Measurements from ENCODE around the gene MCF2L2. TPM values are rescaled to one million over a fixed set of nuclear protein-coding genes. Genes with fewer than 3 reads are reported as not detected.

Gene MCF2L2
- total and polyA plus RNA-seq, 2 of the 13 experiments (the other 11 are each of a cell fraction or from before 2014, with no cell fraction given) = not detected

GRCh38 chr3:183259087-183259486 is 169.3 kb downstream of the MCF2L2 start:
- no TSS peak for BruUV-seq (replicated peaks)
- no peak overlapping the region for H3K4me2 ChIP-seq (ENCODE audit: low read depth, low read length)
- in situ Hi-C loops (cut with HindIII; ENCODE audit: extremely low pct_ligation_motif_present, low pct_unique_long_range_greater_than_20kb) = no loop called here
- WGBS (ENCODE audit: low lambda C conversion rate) = 19% methylated on average over 3 of the region's 3 CpGs
- FAIRE-seq (no peak), ATAC-seq (no peak), DNase-seq (ENCODE audit: low spot score) (no peak)
- ChIA-PET POLR2A (no interaction called here), CTCF (ENCODE audit: low intra/inter-chr PET ratio, low total read pairs) (no interaction called here)
- intact Hi-C loops (cut with micrococcal nuclease; ENCODE audit: unreplicated experiment) = no loop called here
- no peaks in the 10 kb centered on the region for H3K4me1 ChIP-seq (ENCODE audit: insufficient read depth, low read length)
- H3K79me2 ChIP-seq (ENCODE audit: insufficient read depth, low read length) = no peaks in the 10 kb centered on the region
- no peak overlapping the region for H3K9ac ChIP-seq (ENCODE audit: insufficient read depth, low read depth, low read length)
- H3K27ac ChIP-seq (ENCODE audit: extremely low read length, insufficient read depth, low read length) = no peak overlapping the region
- peaks cover 1 to 33% of the 10 kb centered on the region in 2 experiments; a peak in 3 of 5 replicates for H3K27me3 ChIP-seq (ENCODE audit: control insufficient read depth in 1 of 2, insufficient read depth in 2 of 2, low read length in 2 of 2)
- H3K4me3 ChIP-seq (replicated peaks in 1 of 3; ENCODE audit: insufficient read depth in 1 of 3, low read depth in 2 of 3, low read length in 3 of 3) = no peak overlapping the region
- TF ChIP-seq ZNF414 (CRISPR knock-in tag; IDR thresholded peaks at IDR 0.05) (no peak), AGO2 (optimal IDR thresholded peaks at IDR 0.05; ENCODE audit: low read depth, low read length) (no peak), ZNF337 (CRISPR knock-in tag; IDR thresholded peaks at IDR 0.05; ENCODE audit: borderline replicate concordance, low read depth) (no peak), THAP11 (CRISPR knock-in tag; IDR thresholded peaks at IDR 0.05) (no peak)
- no peaks in the 10 kb centered on the region for H3K36me3 ChIP-seq (replicated peaks in 1 of 2; ENCODE audit: control insufficient read depth in 1 of 2, insufficient read depth in 2 of 2, low read length in 2 of 2)
- H3K9me3 ChIP-seq (ENCODE audit: low read length) = no peaks in the 10 kb centered on the region
- H4K20me1 ChIP-seq (ENCODE audit: insufficient read depth, low read length) = no peaks in the 10 kb centered on the region
- H2AFZ ChIP-seq (ENCODE audit: low read length) = no peak overlapping the region

DNA sequence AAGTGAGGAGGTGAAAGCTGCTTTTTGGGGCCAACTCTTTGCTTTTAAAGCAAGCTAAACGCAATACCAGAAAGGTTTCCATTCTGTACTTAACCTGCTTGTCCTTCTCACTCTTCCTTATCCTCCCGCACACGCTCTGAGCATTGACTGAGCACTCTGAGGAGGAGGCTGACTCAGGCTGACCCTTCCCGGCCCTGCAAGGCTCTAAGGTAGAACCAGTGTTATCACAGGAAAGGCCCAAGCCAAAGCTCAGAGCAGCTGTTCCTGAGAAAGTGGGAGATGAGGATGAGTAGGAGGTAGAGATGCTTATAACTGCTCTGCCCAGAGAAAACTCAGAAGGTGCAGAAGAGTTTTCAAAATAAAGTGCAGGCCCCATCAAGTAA is 173.1 kb downstream of the MCF2L2 start:
- Histone ChIP-seq H3K27ac (ENCODE audit: extremely low read length, insufficient read depth, low read length) (no peak overlapping the region), H3K27me3 (ENCODE audit: control insufficient read depth in 1 of 2, insufficient read depth in 2 of 2, low read length in 2 of 2) (peaks cover 6 to 60% of the 10 kb centered on the region in 2 experiments; a peak in 3 of 5 replicates), H3K4me1 (ENCODE audit: insufficient read depth, low read length) (peaks cover 12% of the 10 kb centered on the region), H3K79me2 (ENCODE audit: insufficient read depth, low read length) (no peaks in the 10 kb centered on the region), H3K9ac (ENCODE audit: insufficient read depth, low read depth, low read length) (no peak overlapping the region), H2AFZ (ENCODE audit: low read length) (no peak overlapping the region), H3K4me3 (replicated peaks in 1 of 3; ENCODE audit: insufficient read depth in 1 of 3, low read depth in 2 of 3, low read length in 3 of 3) (no peak overlapping the region), H4K20me1 (ENCODE audit: insufficient read depth, low read length) (no peaks in the 10 kb centered on the region), H3K36me3 (replicated peaks in 1 of 2; ENCODE audit: control insufficient read depth in 1 of 2, insufficient read depth in 2 of 2, low read length in 2 of 2) (no peaks in the 10 kb centered on the region), H3K4me2 (ENCODE audit: low read depth, low read length) (no peak overlapping the region), H3K9me3 (ENCODE audit: low read length) (no peaks in the 10 kb centered on the region)
- DNase-seq (ENCODE audit: low spot score) (no peak), FAIRE-seq (no peak), ATAC-seq (no peak)
- in situ Hi-C loops (cut with HindIII; ENCODE audit: extremely low pct_ligation_motif_present, low pct_unique_long_range_greater_than_20kb) (no loop called here), intact Hi-C loops (cut with micrococcal nuclease; ENCODE audit: unreplicated experiment) (no loop called here)
- CTCF ChIA-PET (ENCODE audit: low intra/inter-chr PET ratio, low total read pairs) = no interaction called here
- WGBS (ENCODE audit: low lambda C conversion rate) = 65% methylated on average over 4 of the region's 4 CpGs
- POLR2A ChIA-PET = no interaction called here
- BruUV-seq (replicated peaks) = no TSS peak
- TF ChIP-seq NFYC (CRISPR knock-in tag; IDR thresholded peaks at IDR 0.05) (no peak), ZNF816 (CRISPR knock-in tag; IDR thresholded peaks at IDR 0.05; ENCODE audit: borderline replicate concordance) (no peak), FOXA1 (IDR thresholded peaks at IDR 0.05) (no peak), FOXA1 (CRISPR knock-in tag; IDR thresholded peaks at IDR 0.05) (no peak), KLF15 (CRISPR knock-in tag; IDR thresholded peaks at IDR 0.05; ENCODE audit: borderline replicate concordance) (no peak), ZNF30 (CRISPR knock-in tag; IDR thresholded peaks at IDR 0.05) (no peak), ELF4 (CRISPR knock-in tag; IDR thresholded peaks at IDR 0.05; ENCODE audit: borderline replicate concordance) (no peak), PHB2 (IDR thresholded peaks at IDR 0.05; ENCODE audit: partially characterized antibody) (no peak), TAF1 (CRISPR knock-in tag; IDR thresholded peaks at IDR 0.05) (no peak), ZBTB3 (CRISPR knock-in tag; IDR thresholded peaks at IDR 0.05; ENCODE audit: borderline replicate concordance, low read depth) (no peak), NR3C1 (CRISPR knock-in tag; IDR thresholded peaks at IDR 0.05) (no peak), KDM5B (CRISPR knock-in tag; IDR thresholded peaks at IDR 0.05; ENCODE audit: borderline replicate concordance) (no peak), ARID3A (IDR thresholded peaks at IDR 0.05; ENCODE audit: low read depth, low read length) (no peak), SYNCRIP (IDR thresholded peaks at IDR 0.05; ENCODE audit: insufficient read depth, low read depth, low read length) (no peak), ZNF644 (CRISPR knock-in tag; IDR thresholded peaks at IDR 0.05; ENCODE audit: low read depth) (no peak)

All from HepG2 (cell line).